WTC11 (cell line): ENCODE data around the gene FLT3. TPM values are rescaled to one million over a fixed set of nuclear protein-coding genes. Genes with fewer than 3 reads are reported as not detected.

ENCODE experiments used
- ATAC-seq: fragments of 200-7000 bp; cut with Tn5 transposase; 2 replicates; pipeline ENCODE4 v1.10.0; 2021; ENCODE audit warnings: mild to moderate bottlenecking, moderate library complexity
- CTCF ChIA-PET: fragments of 300-600 bp; sonication (Branson Sonifier 250); formaldehyde crosslinking; loops from one replicate; lab custom pipeline; 2021; ENCODE audit warnings: antibody characterized with exemption; lab: Charles Lee
- POLR2A ChIA-PET: fragments of 350-600 bp; sonication (Branson Sonifier 250); formaldehyde crosslinking; loops from one replicate; lab custom pipeline; 2021; ENCODE audit warnings: antibody characterized with exemption; lab: Charles Lee
- DNase-seq: peaks from one replicate; pipeline ENCODE4 v3.0.0; 2021; ENCODE audit warnings: low spot score
- H3K27ac Mint-ChIP-seq: 2 replicates; pipeline ENCODE4 v1.8.0; 2021; ENCODE audit warnings: mixed read lengths
- H3K27me3 Mint-ChIP-seq: 2 replicates; pipeline ENCODE4 v1.8.0; 2021; ENCODE audit warnings: low read depth, mild to moderate bottlenecking, moderate library complexity, mixed read lengths
- H3K36me3 Mint-ChIP-seq: 2 replicates; pipeline ENCODE4 v1.8.0; 2021; ENCODE audit warnings: mixed read lengths
- H3K4me1 Mint-ChIP-seq: 2 replicates; pipeline ENCODE4 v1.8.0; 2022; ENCODE audit warnings: mixed read lengths
- H3K4me3 Mint-ChIP-seq: 2 replicates; pipeline ENCODE4 v1.8.0; 2021; ENCODE audit warnings: mild to moderate bottlenecking, moderate library complexity, mixed read lengths
- H3K9me3 Mint-ChIP-seq: 2 replicates; pipeline ENCODE4 v1.8.0; 2021; ENCODE audit warnings: mixed read lengths
- ATF1 ChIP-seq: sonication (generic); formaldehyde crosslinking; IDR thresholded peaks from 2 replicates; pipeline ENCODE4 v1.8.1; 2023; ENCODE audit warnings: mild to moderate bottlenecking, moderate library complexity, missing genetic modification reagents
- ELF4 ChIP-seq: sonication (generic); formaldehyde crosslinking; IDR thresholded peaks from 2 replicates; pipeline ENCODE4 v1.8.1; 2022; ENCODE audit warnings: low read depth, mild to moderate bottlenecking, moderate library complexity, missing genetic modification reagents
- GABPB1 ChIP-seq: sonication (generic); formaldehyde crosslinking; IDR thresholded peaks from 2 replicates; pipeline ENCODE4 v1.8.1; 2023; ENCODE audit warnings: mild to moderate bottlenecking, missing genetic modification reagents
- KAT7 ChIP-seq: sonication (generic); formaldehyde crosslinking; IDR thresholded peaks from 2 replicates; pipeline ENCODE4 v1.8.1; 2023; ENCODE audit warnings: missing genetic modification reagents, mild to moderate bottlenecking, borderline replicate concordance
- NFE2L1 ChIP-seq: sonication (generic); formaldehyde crosslinking; IDR thresholded peaks from 2 replicates; pipeline ENCODE4 v1.8.1; 2023; ENCODE audit warnings: missing genetic modification reagents
- RELA ChIP-seq: sonication (generic); formaldehyde crosslinking; IDR thresholded peaks from 2 replicates; pipeline ENCODE4 v1.8.1; 2022; ENCODE audit warnings: missing genetic modification reagents, mild to moderate bottlenecking, borderline replicate concordance
- ZNF219 ChIP-seq: sonication (generic); formaldehyde crosslinking; IDR thresholded peaks from 2 replicates; pipeline ENCODE4 v1.8.0; 2023; ENCODE audit warnings: missing genetic modification reagents, mild to moderate bottlenecking, borderline replicate concordance
- ZNF263 ChIP-seq: sonication (generic); formaldehyde crosslinking; IDR thresholded peaks from 2 replicates; pipeline ENCODE4 v1.8.1; 2022; ENCODE audit warnings: low read depth, mild to moderate bottlenecking, moderate library complexity, missing genetic modification reagents
- ZNF396 ChIP-seq: fragments of 250-450 bp; sonication (Bioruptor Pico); IDR thresholded peaks from 2 replicates; pipeline ENCODE4 v1.8.0; 2021; ENCODE audit warnings: mild to moderate bottlenecking, moderate library complexity, borderline replicate concordance
- total RNA-seq: library from RNA; stranded (reverse); gene quantifications from 3 replicates; pipeline ENCODE4 v1.2.3, GENCODE V29; 2021
- TF ChIP-seq, protein P1 (sequence below): sonication (generic); formaldehyde crosslinking; IDR thresholded peaks from 2 replicates; pipeline ENCODE4 v1.8.1; 2023; ENCODE audit warnings: mild to moderate bottlenecking, missing genetic modification reagents
- TF ChIP-seq, protein P2 (sequence below): sonication (generic); formaldehyde crosslinking; IDR thresholded peaks from 2 replicates; pipeline ENCODE4 v1.8.0; 2022; ENCODE audit warnings: missing genetic modification reagents
- TF ChIP-seq, protein P3 (sequence below): sonication (generic); formaldehyde crosslinking; IDR thresholded peaks from 2 replicates; pipeline ENCODE4 v1.8.0; 2023; ENCODE audit warnings: mild to moderate bottlenecking, missing genetic modification reagents
- TF ChIP-seq, protein P4 (sequence below): sonication (generic); formaldehyde crosslinking; IDR thresholded peaks from 2 replicates; pipeline ENCODE4 v1.8.1; 2023; ENCODE audit warnings: mild to moderate bottlenecking, missing genetic modification reagents
- TF ChIP-seq, protein P5 (sequence below): fragments of 250-450 bp; sonication (Bioruptor Pico); IDR thresholded peaks from 2 replicates; pipeline ENCODE4 v1.9.0; 2021; ENCODE audit warnings: mild to moderate bottlenecking
- TF ChIP-seq, protein P6 (sequence below): sonication (generic); formaldehyde crosslinking; IDR thresholded peaks from 2 replicates; pipeline ENCODE4 v1.8.0; 2023; ENCODE audit warnings: missing genetic modification reagents

Gene FLT3
- total RNA-seq, 1 experiment from 2014 or later = 0.15 TPM

DNA sequence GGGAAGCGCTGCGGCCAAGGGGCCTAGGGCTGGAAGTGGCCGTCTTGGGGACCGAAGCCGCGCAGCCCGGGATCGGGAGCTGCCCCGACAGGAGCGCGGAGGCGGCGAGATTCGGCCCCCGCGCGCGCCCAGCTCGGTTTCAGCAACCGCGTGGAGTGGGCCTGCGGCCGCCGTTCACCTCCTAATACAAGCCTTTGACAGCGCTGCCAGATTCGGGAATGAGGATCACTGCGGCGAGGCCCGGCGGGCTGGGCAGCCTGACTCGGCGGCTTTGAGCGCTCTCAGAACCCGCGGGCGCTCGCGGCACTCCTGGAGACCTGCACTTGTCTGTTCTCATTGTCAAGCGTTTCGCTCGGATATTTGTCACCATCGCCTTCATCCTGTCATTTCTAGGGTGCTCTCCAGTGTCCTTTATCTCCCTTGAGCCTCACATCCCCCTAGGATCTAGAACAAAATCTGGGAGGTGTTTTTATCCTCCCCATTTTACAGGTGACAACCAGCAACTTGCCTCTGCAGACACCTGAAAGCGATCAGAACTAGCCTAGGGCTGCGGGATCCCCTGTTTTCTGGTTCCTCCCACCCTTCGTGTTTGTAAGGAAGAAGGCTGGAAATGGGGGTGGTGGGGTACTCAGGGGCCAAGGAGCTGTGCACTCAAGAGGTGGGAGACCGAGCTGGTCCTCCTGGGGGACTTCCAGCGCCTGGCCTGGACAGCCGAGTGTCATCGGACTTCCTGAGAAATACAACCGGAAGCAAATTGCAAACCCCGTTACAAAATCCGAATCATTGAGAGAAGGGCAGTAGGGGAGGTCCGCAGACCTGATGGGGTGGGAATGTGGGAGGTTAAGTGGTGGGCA is 129.8 kb downstream of the FLT3 start:
- DNase-seq = no peak
- no peaks in the 10 kb centered on the region for H3K9me3 Mint-ChIP-seq
- peak overlapping the region; percentile 47 for H3K4me3 Mint-ChIP-seq
- no peak for TF ChIP-seq KAT7 (CRISPR knock-in tag)
- TF ChIP-seq, protein P1, sequence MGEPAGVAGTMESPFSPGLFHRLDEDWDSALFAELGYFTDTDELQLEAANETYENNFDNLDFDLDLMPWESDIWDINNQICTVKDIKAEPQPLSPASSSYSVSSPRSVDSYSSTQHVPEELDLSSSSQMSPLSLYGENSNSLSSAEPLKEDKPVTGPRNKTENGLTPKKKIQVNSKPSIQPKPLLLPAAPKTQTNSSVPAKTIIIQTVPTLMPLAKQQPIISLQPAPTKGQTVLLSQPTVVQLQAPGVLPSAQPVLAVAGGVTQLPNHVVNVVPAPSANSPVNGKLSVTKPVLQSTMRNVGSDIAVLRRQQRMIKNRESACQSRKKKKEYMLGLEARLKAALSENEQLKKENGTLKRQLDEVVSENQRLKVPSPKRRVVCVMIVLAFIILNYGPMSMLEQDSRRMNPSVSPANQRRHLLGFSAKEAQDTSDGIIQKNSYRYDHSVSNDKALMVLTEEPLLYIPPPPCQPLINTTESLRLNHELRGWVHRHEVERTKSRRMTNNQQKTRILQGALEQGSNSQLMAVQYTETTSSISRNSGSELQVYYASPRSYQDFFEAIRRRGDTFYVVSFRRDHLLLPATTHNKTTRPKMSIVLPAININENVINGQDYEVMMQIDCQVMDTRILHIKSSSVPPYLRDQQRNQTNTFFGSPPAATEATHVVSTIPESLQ (CRISPR knock-in tag) = no peak
- TF ChIP-seq ATF1 = no peak
- TF ChIP-seq, protein P2, sequence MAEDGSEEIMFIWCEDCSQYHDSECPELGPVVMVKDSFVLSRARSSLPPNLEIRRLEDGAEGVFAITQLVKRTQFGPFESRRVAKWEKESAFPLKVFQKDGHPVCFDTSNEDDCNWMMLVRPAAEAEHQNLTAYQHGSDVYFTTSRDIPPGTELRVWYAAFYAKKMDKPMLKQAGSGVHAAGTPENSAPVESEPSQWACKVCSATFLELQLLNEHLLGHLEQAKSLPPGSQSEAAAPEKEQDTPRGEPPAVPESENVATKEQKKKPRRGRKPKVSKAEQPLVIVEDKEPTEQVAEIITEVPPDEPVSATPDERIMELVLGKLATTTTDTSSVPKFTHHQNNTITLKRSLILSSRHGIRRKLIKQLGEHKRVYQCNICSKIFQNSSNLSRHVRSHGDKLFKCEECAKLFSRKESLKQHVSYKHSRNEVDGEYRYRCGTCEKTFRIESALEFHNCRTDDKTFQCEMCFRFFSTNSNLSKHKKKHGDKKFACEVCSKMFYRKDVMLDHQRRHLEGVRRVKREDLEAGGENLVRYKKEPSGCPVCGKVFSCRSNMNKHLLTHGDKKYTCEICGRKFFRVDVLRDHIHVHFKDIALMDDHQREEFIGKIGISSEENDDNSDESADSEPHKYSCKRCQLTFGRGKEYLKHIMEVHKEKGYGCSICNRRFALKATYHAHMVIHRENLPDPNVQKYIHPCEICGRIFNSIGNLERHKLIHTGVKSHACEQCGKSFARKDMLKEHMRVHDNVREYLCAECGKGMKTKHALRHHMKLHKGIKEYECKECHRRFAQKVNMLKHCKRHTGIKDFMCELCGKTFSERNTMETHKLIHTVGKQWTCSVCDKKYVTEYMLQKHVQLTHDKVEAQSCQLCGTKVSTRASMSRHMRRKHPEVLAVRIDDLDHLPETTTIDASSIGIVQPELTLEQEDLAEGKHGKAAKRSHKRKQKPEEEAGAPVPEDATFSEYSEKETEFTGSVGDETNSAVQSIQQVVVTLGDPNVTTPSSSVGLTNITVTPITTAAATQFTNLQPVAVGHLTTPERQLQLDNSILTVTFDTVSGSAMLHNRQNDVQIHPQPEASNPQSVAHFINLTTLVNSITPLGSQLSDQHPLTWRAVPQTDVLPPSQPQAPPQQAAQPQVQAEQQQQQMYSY (CRISPR knock-in tag) = no peak
- TF ChIP-seq NFE2L1 (CRISPR knock-in tag) = no peak
- no peak for TF ChIP-seq ELF4
- TF ChIP-seq, protein P3, sequence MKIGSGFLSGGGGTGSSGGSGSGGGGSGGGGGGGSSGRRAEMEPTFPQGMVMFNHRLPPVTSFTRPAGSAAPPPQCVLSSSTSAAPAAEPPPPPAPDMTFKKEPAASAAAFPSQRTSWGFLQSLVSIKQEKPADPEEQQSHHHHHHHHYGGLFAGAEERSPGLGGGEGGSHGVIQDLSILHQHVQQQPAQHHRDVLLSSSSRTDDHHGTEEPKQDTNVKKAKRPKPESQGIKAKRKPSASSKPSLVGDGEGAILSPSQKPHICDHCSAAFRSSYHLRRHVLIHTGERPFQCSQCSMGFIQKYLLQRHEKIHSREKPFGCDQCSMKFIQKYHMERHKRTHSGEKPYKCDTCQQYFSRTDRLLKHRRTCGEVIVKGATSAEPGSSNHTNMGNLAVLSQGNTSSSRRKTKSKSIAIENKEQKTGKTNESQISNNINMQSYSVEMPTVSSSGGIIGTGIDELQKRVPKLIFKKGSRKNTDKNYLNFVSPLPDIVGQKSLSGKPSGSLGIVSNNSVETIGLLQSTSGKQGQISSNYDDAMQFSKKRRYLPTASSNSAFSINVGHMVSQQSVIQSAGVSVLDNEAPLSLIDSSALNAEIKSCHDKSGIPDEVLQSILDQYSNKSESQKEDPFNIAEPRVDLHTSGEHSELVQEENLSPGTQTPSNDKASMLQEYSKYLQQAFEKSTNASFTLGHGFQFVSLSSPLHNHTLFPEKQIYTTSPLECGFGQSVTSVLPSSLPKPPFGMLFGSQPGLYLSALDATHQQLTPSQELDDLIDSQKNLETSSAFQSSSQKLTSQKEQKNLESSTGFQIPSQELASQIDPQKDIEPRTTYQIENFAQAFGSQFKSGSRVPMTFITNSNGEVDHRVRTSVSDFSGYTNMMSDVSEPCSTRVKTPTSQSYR (CRISPR knock-in tag) = no peak
- no peak for TF ChIP-seq ZNF263 (CRISPR knock-in tag)
- TF ChIP-seq GABPB1 (CRISPR knock-in tag) = no peak
- TF ChIP-seq, protein P4, sequence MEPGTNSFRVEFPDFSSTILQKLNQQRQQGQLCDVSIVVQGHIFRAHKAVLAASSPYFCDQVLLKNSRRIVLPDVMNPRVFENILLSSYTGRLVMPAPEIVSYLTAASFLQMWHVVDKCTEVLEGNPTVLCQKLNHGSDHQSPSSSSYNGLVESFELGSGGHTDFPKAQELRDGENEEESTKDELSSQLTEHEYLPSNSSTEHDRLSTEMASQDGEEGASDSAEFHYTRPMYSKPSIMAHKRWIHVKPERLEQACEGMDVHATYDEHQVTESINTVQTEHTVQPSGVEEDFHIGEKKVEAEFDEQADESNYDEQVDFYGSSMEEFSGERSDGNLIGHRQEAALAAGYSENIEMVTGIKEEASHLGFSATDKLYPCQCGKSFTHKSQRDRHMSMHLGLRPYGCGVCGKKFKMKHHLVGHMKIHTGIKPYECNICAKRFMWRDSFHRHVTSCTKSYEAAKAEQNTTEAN = no peak
- TF ChIP-seq ZNF396 = no peak
- H3K36me3 Mint-ChIP-seq = peaks cover 2% of the 10 kb centered on the region; the same call in 1 of the 2 replicates
- ChIA-PET CTCF (interaction anchor here (0.6 to 6.1 kb wide), 8 partner anchors 9 to 609 kb away, joined by 3 to 53 read pairs (median 12); no protein-coding TSS in a partner anchor), POLR2A (no interaction called here)
- peaks cover 61% of the 10 kb centered on the region for H3K4me1 Mint-ChIP-seq
- peaks cover 100% of the 10 kb centered on the region for H3K27me3 Mint-ChIP-seq
- no peak overlapping the region for H3K27ac Mint-ChIP-seq
- ATAC-seq = no peak

DNA sequence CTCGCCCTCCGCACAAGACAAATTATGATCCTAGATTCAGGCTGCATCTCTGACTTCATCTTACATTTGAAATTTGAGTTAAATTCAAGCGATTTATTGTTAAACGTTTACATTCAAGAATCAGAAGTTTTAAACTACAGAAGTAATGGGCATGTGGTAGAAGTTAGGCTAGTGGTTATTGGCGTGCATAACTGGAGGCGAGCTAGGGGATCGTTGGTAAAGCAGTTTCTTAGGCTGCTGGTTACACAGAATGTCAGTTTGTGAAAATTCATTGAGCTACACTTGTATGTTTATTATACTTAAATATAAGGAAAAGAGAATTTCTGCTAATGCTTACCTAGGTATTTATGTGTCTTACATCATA is 130.5 kb downstream of the FLT3 start:
- H3K4me3 Mint-ChIP-seq = 0 out of 2 replicates have a peak overlapping the region, but pooled peaks have one; percentile 70
- CTCF ChIA-PET = interaction anchor here (1.2 to 6.1 kb wide), 5 partner anchors 9 to 173 kb away, joined by 3 to 53 read pairs (median 15); no protein-coding TSS in a partner anchor
- POLR2A ChIA-PET = no interaction called here
- H3K27me3 Mint-ChIP-seq = peaks cover 100% of the 10 kb centered on the region
- TF ChIP-seq RELA (CRISPR knock-in tag) (no peak), ZNF219 (no peak)
- TF ChIP-seq, protein P5, sequence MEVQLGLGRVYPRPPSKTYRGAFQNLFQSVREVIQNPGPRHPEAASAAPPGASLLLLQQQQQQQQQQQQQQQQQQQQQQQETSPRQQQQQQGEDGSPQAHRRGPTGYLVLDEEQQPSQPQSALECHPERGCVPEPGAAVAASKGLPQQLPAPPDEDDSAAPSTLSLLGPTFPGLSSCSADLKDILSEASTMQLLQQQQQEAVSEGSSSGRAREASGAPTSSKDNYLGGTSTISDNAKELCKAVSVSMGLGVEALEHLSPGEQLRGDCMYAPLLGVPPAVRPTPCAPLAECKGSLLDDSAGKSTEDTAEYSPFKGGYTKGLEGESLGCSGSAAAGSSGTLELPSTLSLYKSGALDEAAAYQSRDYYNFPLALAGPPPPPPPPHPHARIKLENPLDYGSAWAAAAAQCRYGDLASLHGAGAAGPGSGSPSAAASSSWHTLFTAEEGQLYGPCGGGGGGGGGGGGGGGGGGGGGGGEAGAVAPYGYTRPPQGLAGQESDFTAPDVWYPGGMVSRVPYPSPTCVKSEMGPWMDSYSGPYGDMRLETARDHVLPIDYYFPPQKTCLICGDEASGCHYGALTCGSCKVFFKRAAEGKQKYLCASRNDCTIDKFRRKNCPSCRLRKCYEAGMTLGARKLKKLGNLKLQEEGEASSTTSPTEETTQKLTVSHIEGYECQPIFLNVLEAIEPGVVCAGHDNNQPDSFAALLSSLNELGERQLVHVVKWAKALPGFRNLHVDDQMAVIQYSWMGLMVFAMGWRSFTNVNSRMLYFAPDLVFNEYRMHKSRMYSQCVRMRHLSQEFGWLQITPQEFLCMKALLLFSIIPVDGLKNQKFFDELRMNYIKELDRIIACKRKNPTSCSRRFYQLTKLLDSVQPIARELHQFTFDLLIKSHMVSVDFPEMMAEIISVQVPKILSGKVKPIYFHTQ (CRISPR knock-in tag) = no peak
- TF ChIP-seq, protein P6, sequence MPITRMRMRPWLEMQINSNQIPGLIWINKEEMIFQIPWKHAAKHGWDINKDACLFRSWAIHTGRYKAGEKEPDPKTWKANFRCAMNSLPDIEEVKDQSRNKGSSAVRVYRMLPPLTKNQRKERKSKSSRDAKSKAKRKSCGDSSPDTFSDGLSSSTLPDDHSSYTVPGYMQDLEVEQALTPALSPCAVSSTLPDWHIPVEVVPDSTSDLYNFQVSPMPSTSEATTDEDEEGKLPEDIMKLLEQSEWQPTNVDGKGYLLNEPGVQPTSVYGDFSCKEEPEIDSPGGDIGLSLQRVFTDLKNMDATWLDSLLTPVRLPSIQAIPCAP = no peak
- no peaks in the 10 kb centered on the region for H3K9me3 Mint-ChIP-seq
- H3K4me1 Mint-ChIP-seq = peaks cover 64% of the 10 kb centered on the region
- DNase-seq = no peak
- no peak for ATAC-seq
- H3K36me3 Mint-ChIP-seq = no peaks in the 10 kb centered on the region
- H3K27ac Mint-ChIP-seq = no peak overlapping the region
